SU-DHL-6 (cell line): ENCODE data around the gene LRP1B.

Experiments used
- H2AFZ ChIP-seq: fragments of 200-600 bp; sonication (generic); 2 replicates; pipeline ENCODE4 v1.6.1; 2014; ENCODE audit warnings: low read depth, mild to moderate bottlenecking, moderate library complexity, mixed read lengths, antibody characterized with exemption, low read length; ENCODE audit not compliant: severe bottlenecking
- H3F3A ChIP-seq: fragments of 200-600 bp; shearing (Covaris generic); 2 replicates; pipeline ENCODE4 v1.6.0; 2016; ENCODE audit warnings: antibody characterized with exemption, mild to moderate bottlenecking; ENCODE audit not compliant: insufficient read depth
- H3K27ac ChIP-seq: fragments of 200-600 bp; sonication (generic); 2 replicates; pipeline ENCODE4 v1.5.1; 2016; ENCODE audit warnings: low read depth, mild to moderate bottlenecking, low read length, moderate library complexity, mixed read lengths
- H3K27me3 ChIP-seq: fragments of 200-600 bp; sonication (generic), shearing (Covaris generic); 2 replicates; pipeline ENCODE4 v1.6.0; 2014; ENCODE audit warnings: mild to moderate bottlenecking, low read length
- H3K36me3 ChIP-seq: fragments of 200-600 bp; sonication (generic); 2 replicates; pipeline ENCODE4 v1.6.1; 2014; ENCODE audit warnings: mild to moderate bottlenecking, low read length, mixed read lengths
- H3K4me2 ChIP-seq: fragments of 300-600, 200-600 bp; shearing (Covaris generic), sonication (generic); 2 replicates; pipeline ENCODE4 v1.6.0; 2014; ENCODE audit warnings: low read length, low read depth, mild to moderate bottlenecking; ENCODE audit not compliant: poor library complexity, severe bottlenecking
- H3K4me3 ChIP-seq: fragments of 200-600 bp; sonication (generic); 2 replicates; pipeline ENCODE4 v1.5.1; 2014; ENCODE audit warnings: antibody characterized with exemption, low read length, mild to moderate bottlenecking, mixed read lengths; ENCODE audit not compliant: insufficient read depth, poor library complexity, severe bottlenecking
- H3K79me2 ChIP-seq: fragments of 200-600 bp; sonication (generic); 2 replicates; pipeline ENCODE4 v1.6.1; 2014; ENCODE audit warnings: mild to moderate bottlenecking, low read length, moderate library complexity; ENCODE audit not compliant: insufficient read depth
- H3K9ac ChIP-seq: fragments of 200-600 bp; sonication (generic); 2 replicates; pipeline ENCODE4 v1.7.0; 2014; ENCODE audit warnings: mild to moderate bottlenecking, low read length
- H3K9me2 ChIP-seq: fragments of 200-600 bp; sonication (generic); replicated peaks from 2 replicates; pipeline ENCODE4 v1.6.1; 2014; ENCODE audit warnings: low read length; ENCODE audit not compliant: insufficient read depth
- H3K9me3 ChIP-seq: fragments of 200-600 bp; sonication (generic); 2 replicates; pipeline ENCODE4 v1.6.1; 2014; ENCODE audit warnings: low read length, mixed read lengths; ENCODE audit not compliant: insufficient read depth
- H4K20me1 ChIP-seq: fragments of 200-600 bp; sonication (generic); 2 replicates; pipeline ENCODE4 v1.6.1; 2014; ENCODE audit warnings: low read depth, mild to moderate bottlenecking, antibody characterized with exemption, low read length, moderate library complexity, mixed read lengths
- CTCF ChIP-seq: fragments of 200-600 bp; sonication (generic); IDR thresholded peaks from one replicate; pipeline ENCODE4 v1.5.1; 2017; ENCODE audit warnings: antibody characterized with exemption, mild to moderate bottlenecking, low read length, moderate library complexity; ENCODE audit not compliant: insufficient read depth, poor library complexity, severe bottlenecking
- EZH2phosphoT487 ChIP-seq: fragments of 200-600 bp; sonication (generic), shearing (Covaris generic); conservative IDR thresholded peaks from 2 replicates; pipeline ENCODE4 v1.6.1; 2018; ENCODE audit warnings: mild to moderate bottlenecking, antibody characterized with exemption, low read length, moderate library complexity, mixed read lengths

The LRP1B gene

GRCh38 chr2:141869572-141869971 lies 261.2 kb downstream of the LRP1B start:
- Histone ChIP-seq H3K27ac (no peak overlapping the region), H3K36me3 (no peaks in the 10 kb centered on the region), H3K4me3 (no peak overlapping the region), H3K9ac (no peak overlapping the region), H3F3A (no peaks in the 10 kb centered on the region), H3K4me2 (no peak overlapping the region), H3K9me2 (no peaks in the 10 kb centered on the region), H4K20me1 (no peaks in the 10 kb centered on the region), H2AFZ (no peak overlapping the region), H3K27me3 (no peaks in the 10 kb centered on the region), H3K79me2 (no peaks in the 10 kb centered on the region), H3K9me3 (no peaks in the 10 kb centered on the region)
- no peak for TF ChIP-seq CTCF
- no peak for TF ChIP-seq EZH2phosphoT487

- Histone ChIP-seq H3K27ac (no peak overlapping the region), H3K27me3 (no peaks in the 10 kb centered on the region), H3K36me3 (no peaks in the 10 kb centered on the region), H3K9me2 (no peaks in the 10 kb centered on the region), H3F3A (no peaks in the 10 kb centered on the region), H3K79me2 (no peaks in the 10 kb centered on the region), H3K4me2 (no peak overlapping the region), H3K9ac (no peak overlapping the region), H3K4me3 (no peak overlapping the region), H3K9me3 (no peaks in the 10 kb centered on the region), H2AFZ (no peak overlapping the region), H4K20me1 (no peaks in the 10 kb centered on the region)
- no peak for TF ChIP-seq CTCF
- no peak for TF ChIP-seq EZH2phosphoT487
These were observed 266.9 kb downstream of the LRP1B start for GRCh38 chr2:141863964-141864363.

- no peak overlapping the region for H3K9ac ChIP-seq
- no peaks in the 10 kb centered on the region for H3K79me2 ChIP-seq
- no peaks in the 10 kb centered on the region for H3K9me3 ChIP-seq
- no peak overlapping the region for H3K4me3 ChIP-seq
- H3K27ac ChIP-seq, result no peak overlapping the region
- TF ChIP-seq CTCF, result no peak
- no peak for TF ChIP-seq EZH2phosphoT487
- H3K9me2 ChIP-seq, result no peaks in the 10 kb centered on the region
- H4K20me1 ChIP-seq, result no peaks in the 10 kb centered on the region
- H3K4me2 ChIP-seq, result no peak overlapping the region
- H3K36me3 ChIP-seq, result no peaks in the 10 kb centered on the region
- H3F3A ChIP-seq, result no peaks in the 10 kb centered on the region
- H3K27me3 ChIP-seq, result no peaks in the 10 kb centered on the region
- no peak overlapping the region for H2AFZ ChIP-seq
These were observed 274.4 kb downstream of the LRP1B start for GRCh38 chr2:141856215-141856919.
